Measurements from ENCODE around the gene GNG2. TPM values are rescaled to one million over a fixed set of nuclear protein-coding genes. Genes with fewer than 3 reads are reported as not detected.

The GNG2 gene
- total and polyA plus RNA-seq, 2 experiments from 2014 or later, result 9.9 to 14.8 TPM

DNA sequence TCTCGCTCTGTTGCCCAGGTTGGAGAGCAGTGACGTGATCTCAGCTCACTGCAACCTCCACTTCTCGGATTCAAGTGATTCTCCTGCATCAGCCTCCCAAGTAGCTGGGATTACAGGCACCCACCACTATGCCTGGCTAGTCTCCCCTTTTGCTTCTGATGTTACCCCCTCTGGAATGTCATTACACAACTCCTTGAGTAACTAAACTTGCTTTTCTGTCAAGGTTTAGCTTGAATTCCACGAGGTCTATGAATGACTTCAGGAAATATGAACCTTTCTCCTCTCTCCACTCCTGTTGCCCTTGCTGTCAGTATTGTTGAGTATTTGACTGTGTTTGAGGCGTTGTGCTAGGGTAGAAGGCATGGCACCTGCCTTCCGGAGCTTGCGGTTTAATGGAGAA lies 112.2 kb downstream of the GNG2 start (continued):
- TF ChIP-seq ZNF114 (CRISPR knock-in tag; IDR thresholded peaks at IDR 0.05) (no peak), EZH2 (IDR thresholded peaks at IDR 0.05; ENCODE audit: low read depth, unreplicated experiment) (no peak), POLR2AphosphoS5 (IDR thresholded peaks at IDR 0.05; ENCODE audit: low read depth) (no peak)
- TF ChIP-seq, protein P1, sequence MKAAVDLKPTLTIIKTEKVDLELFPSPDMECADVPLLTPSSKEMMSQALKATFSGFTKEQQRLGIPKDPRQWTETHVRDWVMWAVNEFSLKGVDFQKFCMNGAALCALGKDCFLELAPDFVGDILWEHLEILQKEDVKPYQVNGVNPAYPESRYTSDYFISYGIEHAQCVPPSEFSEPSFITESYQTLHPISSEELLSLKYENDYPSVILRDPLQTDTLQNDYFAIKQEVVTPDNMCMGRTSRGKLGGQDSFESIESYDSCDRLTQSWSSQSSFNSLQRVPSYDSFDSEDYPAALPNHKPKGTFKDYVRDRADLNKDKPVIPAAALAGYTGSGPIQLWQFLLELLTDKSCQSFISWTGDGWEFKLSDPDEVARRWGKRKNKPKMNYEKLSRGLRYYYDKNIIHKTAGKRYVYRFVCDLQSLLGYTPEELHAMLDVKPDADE (IDR thresholded peaks at IDR 0.05), result no peak

DNA sequence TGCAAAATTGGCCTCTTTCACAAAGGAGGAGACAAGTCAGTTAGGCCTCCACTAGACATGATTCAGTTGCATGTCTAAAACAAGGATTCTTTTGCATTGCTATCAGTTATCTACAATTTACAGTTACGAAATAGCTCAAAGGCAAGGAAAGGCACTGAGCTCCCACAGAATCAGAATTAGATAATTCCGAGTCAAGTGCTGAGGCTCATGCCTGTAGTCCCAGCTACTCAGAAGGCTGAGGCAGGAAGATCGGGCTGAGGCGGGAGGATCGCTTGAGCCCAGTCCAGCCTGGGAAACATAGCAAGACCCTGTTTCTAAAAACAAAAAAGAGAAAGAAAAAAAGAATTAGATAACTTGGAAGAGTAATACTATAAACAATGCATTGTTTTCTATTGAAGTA lies 116.7 kb downstream of the GNG2 start:
- no peak overlapping the region for H3K27ac ChIP-seq (ENCODE audit: low read depth)
- H3K9me3 Mint-ChIP-seq, result no peaks in the 10 kb centered on the region
- peaks cover 2% of the 10 kb centered on the region; the same call in 1 of the 3 replicates for H3K4me1 Mint-ChIP-seq
- no peak overlapping the region for H3K4me2 ChIP-seq
- ATAC-seq, result no peak
- no peak overlapping the region; the same call in 1 of the 2 replicates for H3K27ac Mint-ChIP-seq
- H3K4me3 Mint-ChIP-seq, result no peak overlapping the region
- no peaks in the 10 kb centered on the region for H3K79me2 ChIP-seq (replicated peaks; ENCODE audit: insufficient read depth)
- H3K27me3 Mint-ChIP-seq (ENCODE audit: insufficient read depth, low read depth, poor library complexity), result peaks cover 2% of the 10 kb centered on the region
- H3K27me3 ChIP-seq (ENCODE audit: insufficient read depth), result no peaks in the 10 kb centered on the region
- no peak overlapping the region for H2AFZ ChIP-seq
- no peak overlapping the region for H3K4me3 ChIP-seq
- no peaks in the 10 kb centered on the region for H3K9me2 ChIP-seq (ENCODE audit: insufficient read depth)
- no peak for DNase-seq (ENCODE audit: low spot score)
- H3K4me1 ChIP-seq (ENCODE audit: insufficient read depth), result no peaks in the 10 kb centered on the region
- H4K20me1 ChIP-seq (replicated peaks; ENCODE audit: insufficient read depth), result no peaks in the 10 kb centered on the region
- H3K36me3 ChIP-seq (ENCODE audit: insufficient read depth), result no peaks in the 10 kb centered on the region
- no peaks in the 10 kb centered on the region for H3F3A ChIP-seq (replicated peaks; ENCODE audit: low read depth)
- no peaks in the 10 kb centered on the region for H3K36me3 Mint-ChIP-seq (ENCODE audit: low read depth)
- TF ChIP-seq POLR2AphosphoS5 (IDR thresholded peaks at IDR 0.05; ENCODE audit: low read depth) (no peak), STAT1 (IDR thresholded peaks at IDR 0.05; ENCODE audit: unreplicated experiment) (no peak), CREB1 (CRISPR knock-in tag; IDR thresholded peaks at IDR 0.05; ENCODE audit: low read depth) (no peak), ZNF331 (CRISPR knock-in tag; IDR thresholded peaks at IDR 0.05; ENCODE audit: low read depth) (no peak), EZH2 (IDR thresholded peaks at IDR 0.05; ENCODE audit: low read depth, unreplicated experiment) (no peak), ZNF114 (CRISPR knock-in tag; IDR thresholded peaks at IDR 0.05) (no peak), EZH2phosphoT487 (IDR thresholded peaks at IDR 0.05; ENCODE audit: unreplicated experiment) (no peak), JUNB (IDR thresholded peaks at IDR 0.05; ENCODE audit: unreplicated experiment) (no peak), NANOG (IDR thresholded peaks at IDR 0.05; ENCODE audit: borderline replicate concordance) (no peak)
- TF ChIP-seq, protein P2, sequence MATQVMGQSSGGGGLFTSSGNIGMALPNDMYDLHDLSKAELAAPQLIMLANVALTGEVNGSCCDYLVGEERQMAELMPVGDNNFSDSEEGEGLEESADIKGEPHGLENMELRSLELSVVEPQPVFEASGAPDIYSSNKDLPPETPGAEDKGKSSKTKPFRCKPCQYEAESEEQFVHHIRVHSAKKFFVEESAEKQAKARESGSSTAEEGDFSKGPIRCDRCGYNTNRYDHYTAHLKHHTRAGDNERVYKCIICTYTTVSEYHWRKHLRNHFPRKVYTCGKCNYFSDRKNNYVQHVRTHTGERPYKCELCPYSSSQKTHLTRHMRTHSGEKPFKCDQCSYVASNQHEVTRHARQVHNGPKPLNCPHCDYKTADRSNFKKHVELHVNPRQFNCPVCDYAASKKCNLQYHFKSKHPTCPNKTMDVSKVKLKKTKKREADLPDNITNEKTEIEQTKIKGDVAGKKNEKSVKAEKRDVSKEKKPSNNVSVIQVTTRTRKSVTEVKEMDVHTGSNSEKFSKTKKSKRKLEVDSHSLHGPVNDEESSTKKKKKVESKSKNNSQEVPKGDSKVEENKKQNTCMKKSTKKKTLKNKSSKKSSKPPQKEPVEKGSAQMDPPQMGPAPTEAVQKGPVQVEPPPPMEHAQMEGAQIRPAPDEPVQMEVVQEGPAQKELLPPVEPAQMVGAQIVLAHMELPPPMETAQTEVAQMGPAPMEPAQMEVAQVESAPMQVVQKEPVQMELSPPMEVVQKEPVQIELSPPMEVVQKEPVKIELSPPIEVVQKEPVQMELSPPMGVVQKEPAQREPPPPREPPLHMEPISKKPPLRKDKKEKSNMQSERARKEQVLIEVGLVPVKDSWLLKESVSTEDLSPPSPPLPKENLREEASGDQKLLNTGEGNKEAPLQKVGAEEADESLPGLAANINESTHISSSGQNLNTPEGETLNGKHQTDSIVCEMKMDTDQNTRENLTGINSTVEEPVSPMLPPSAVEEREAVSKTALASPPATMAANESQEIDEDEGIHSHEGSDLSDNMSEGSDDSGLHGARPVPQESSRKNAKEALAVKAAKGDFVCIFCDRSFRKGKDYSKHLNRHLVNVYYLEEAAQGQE (IDR thresholded peaks at IDR 0.05; ENCODE audit: unreplicated experiment), result no peak
- TF ChIP-seq, protein P3, sequence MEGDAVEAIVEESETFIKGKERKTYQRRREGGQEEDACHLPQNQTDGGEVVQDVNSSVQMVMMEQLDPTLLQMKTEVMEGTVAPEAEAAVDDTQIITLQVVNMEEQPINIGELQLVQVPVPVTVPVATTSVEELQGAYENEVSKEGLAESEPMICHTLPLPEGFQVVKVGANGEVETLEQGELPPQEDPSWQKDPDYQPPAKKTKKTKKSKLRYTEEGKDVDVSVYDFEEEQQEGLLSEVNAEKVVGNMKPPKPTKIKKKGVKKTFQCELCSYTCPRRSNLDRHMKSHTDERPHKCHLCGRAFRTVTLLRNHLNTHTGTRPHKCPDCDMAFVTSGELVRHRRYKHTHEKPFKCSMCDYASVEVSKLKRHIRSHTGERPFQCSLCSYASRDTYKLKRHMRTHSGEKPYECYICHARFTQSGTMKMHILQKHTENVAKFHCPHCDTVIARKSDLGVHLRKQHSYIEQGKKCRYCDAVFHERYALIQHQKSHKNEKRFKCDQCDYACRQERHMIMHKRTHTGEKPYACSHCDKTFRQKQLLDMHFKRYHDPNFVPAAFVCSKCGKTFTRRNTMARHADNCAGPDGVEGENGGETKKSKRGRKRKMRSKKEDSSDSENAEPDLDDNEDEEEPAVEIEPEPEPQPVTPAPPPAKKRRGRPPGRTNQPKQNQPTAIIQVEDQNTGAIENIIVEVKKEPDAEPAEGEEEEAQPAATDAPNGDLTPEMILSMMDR (conservative IDR thresholded peaks at IDR 0.05; ENCODE audit: low read depth in 2 of 2), result no peak
- TF ChIP-seq, protein P4, sequence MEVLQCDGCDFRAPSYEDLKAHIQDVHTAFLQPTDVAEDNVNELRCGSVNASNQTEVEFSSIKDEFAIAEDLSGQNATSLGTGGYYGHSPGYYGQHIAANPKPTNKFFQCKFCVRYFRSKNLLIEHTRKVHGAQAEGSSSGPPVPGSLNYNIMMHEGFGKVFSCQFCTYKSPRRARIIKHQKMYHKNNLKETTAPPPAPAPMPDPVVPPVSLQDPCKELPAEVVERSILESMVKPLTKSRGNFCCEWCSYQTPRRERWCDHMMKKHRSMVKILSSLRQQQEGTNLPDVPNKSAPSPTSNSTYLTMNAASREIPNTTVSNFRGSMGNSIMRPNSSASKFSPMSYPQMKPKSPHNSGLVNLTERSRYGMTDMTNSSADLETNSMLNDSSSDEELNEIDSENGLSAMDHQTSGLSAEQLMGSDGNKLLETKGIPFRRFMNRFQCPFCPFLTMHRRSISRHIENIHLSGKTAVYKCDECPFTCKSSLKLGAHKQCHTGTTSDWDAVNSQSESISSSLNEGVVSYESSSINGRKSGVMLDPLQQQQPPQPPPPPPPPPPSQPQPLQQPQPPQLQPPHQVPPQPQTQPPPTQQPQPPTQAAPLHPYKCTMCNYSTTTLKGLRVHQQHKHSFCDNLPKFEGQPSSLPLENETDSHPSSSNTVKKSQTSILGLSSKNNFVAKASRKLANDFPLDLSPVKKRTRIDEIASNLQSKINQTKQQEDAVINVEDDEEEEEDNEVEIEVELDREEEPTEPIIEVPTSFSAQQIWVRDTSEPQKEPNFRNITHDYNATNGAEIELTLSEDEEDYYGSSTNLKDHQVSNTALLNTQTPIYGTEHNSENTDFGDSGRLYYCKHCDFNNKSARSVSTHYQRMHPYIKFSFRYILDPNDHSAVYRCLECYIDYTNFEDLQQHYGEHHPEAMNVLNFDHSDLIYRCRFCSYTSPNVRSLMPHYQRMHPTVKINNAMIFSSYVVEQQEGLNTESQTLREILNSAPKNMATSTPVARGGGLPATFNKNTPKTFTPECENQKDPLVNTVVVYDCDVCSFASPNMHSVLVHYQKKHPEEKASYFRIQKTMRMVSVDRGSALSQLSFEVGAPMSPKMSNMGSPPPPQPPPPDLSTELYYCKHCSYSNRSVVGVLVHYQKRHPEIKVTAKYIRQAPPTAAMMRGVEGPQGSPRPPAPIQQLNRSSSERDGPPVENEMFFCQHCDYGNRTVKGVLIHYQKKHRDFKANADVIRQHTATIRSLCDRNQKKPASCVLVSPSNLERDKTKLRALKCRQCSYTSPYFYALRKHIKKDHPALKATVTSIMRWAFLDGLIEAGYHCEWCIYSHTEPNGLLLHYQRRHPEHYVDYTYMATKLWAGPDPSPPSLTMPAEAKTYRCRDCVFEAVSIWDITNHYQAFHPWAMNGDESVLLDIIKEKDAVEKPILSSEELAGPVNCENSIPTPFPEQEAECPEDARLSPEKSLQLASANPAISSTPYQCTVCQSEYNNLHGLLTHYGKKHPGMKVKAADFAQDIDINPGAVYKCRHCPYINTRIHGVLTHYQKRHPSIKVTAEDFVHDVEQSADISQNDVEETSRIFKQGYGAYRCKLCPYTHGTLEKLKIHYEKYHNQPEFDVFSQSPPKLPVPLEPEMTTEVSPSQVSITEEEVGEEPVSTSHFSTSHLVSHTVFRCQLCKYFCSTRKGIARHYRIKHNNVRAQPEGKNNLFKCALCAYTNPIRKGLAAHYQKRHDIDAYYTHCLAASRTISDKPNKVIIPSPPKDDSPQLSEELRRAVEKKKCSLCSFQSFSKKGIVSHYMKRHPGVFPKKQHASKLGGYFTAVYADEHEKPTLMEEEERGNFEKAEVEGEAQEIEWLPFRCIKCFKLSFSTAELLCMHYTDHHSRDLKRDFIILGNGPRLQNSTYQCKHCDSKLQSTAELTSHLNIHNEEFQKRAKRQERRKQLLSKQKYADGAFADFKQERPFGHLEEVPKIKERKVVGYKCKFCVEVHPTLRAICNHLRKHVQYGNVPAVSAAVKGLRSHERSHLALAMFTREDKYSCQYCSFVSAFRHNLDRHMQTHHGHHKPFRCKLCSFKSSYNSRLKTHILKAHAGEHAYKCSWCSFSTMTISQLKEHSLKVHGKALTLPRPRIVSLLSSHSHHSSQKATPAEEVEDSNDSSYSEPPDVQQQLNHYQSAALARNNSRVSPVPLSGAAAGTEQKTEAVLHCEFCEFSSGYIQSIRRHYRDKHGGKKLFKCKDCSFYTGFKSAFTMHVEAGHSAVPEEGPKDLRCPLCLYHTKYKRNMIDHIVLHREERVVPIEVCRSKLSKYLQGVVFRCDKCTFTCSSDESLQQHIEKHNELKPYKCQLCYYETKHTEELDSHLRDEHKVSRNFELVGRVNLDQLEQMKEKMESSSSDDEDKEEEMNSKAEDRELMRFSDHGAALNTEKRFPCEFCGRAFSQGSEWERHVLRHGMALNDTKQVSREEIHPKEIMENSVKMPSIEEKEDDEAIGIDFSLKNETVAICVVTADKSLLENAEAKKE (CRISPR knock-in tag; IDR thresholded peaks at IDR 0.05), result no peak
